Activated T-cell treated with anti-CD3 and anti-CD28 coated beads, Interleukin-2, amount 50 U/mL, for 72 hours (primary cell): ENCODE data around the gene KLK14. TPM values are rescaled to one million over a fixed set of nuclear protein-coding genes. Genes with fewer than 3 reads are reported as not detected.

Source experiments
- ATAC-seq, 2 donors: fragments of 150-1000 bp; cut with Tn5 transposase; replicated peaks in 1 of 2; 2 replicates each; pipeline ENCODE4 v1.10.0; 2021; ENCODE audit warnings: moderate library complexity in 2 of 2, mild to moderate bottlenecking in 1 of 2
- DNase-seq, 2 donors: peaks; one replicate each; pipeline ENCODE4 v3.0.0; 2021 to 2022; ENCODE audit warnings: mixed read lengths in 1 of 2
- H3K27ac Mint-ChIP-seq: one replicate; pipeline ENCODE4 v1.8.0; 2022; ENCODE audit warnings: mild to moderate bottlenecking, moderate library complexity, mixed read lengths
- H3K27me3 Mint-ChIP-seq: one replicate; pipeline ENCODE4 v1.8.0; 2022; ENCODE audit warnings: low read depth, mixed read lengths
- H3K36me3 Mint-ChIP-seq, 2 donors: one replicate each; pipeline ENCODE4 v1.8.0; 2022; ENCODE audit warnings: mixed read lengths in 2 of 2, mild to moderate bottlenecking in 1 of 2; ENCODE audit not compliant: insufficient read depth in 2 of 2
- H3K4me1 Mint-ChIP-seq: one replicate; pipeline ENCODE4 v1.8.0; 2022; ENCODE audit warnings: low read depth, mixed read lengths
- H3K4me3 Mint-ChIP-seq, 2 donors: one replicate each; pipeline ENCODE4 v1.8.0; 2022; ENCODE audit warnings: mild to moderate bottlenecking in 2 of 2, mixed read lengths in 2 of 2, moderate library complexity in 2 of 2
- H3K9me3 Mint-ChIP-seq, 2 donors: one replicate each; pipeline ENCODE4 v1.8.0; 2022; ENCODE audit warnings: mixed read lengths in 2 of 2
- total RNA-seq, 2 donors: library from RNA; stranded (reverse); gene quantifications; one replicate each; pipeline ENCODE4 v1.2.3, GENCODE V29; 2022

Gene KLK14
- total RNA-seq, 2 donors from 2014 or later: 0.69 to 1.2 TPM

DNA sequence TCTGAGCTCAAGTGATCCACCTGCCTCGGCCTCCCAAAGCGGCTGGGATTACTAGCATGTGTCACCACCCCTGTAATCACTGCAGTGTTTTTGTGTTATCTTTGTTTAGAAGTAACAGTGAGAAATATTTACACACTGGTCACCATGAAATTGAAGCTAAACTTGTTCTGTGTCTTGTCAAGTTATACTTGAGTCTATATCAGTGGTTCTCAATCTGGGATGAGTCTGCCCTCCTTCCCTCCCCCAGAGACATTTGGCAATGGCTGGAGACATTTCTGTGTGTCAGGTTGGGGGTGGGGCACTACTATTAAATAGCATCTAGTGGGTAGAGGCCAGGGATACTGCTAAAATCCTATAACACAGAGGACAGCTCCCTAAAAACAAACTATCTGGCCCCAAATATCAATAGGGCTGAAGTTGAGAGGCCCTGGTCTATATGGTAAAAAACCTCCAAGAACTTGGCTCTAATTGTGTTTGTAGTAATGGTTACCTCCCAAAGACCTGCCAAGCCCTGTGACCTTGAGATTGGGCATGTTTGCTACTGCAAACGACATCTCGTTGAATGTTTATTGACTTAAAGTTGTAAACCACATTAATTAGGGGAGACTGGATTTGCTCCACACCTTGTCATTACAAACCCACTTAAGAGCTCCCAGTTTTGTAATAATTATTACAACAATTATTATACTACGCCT is 18.6 kb upstream of the KLK14 start:
- DNase-seq (no peak), ATAC-seq (no peak)
- peaks cover 30% of the 10 kb centered on the region for H3K4me1 Mint-ChIP-seq
- no peaks in the 10 kb centered on the region for H3K27me3 Mint-ChIP-seq
- peaks cover 2 to 12% of the 10 kb centered on the region in 2 donors for H3K36me3 Mint-ChIP-seq
- no peak overlapping the region for H3K4me3 Mint-ChIP-seq
- H3K27ac Mint-ChIP-seq: no peak overlapping the region
- no peaks in the 10 kb centered on the region for H3K9me3 Mint-ChIP-seq

DNA sequence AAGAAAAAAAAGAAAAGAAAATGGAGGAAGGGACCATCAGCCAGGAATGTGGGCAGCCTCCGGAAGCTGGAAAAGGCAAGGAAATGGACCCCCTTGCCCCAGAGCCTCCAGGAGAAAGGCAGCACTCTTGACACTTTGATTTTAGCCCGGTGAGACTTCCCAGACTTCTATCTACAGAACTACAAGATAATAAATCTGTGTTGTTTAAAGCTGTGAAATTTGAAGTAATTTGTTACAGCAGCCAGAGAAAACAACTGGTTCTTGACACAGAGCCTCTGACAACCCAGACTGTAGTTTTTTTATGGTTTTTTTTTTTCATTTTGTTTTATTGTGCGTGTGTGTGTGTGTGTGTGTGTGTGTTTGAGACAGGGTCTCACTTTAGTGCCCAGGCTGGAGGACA is 17.9 kb upstream of the KLK14 start:
- ATAC-seq (no peak), DNase-seq (no peak)
- no peaks in the 10 kb centered on the region for H3K27me3 Mint-ChIP-seq
- no peak overlapping the region for H3K4me3 Mint-ChIP-seq
- H3K27ac Mint-ChIP-seq: peak overlapping the region; percentile 63
- H3K4me1 Mint-ChIP-seq: peaks cover 23% of the 10 kb centered on the region
- no peaks in the 10 kb centered on the region for H3K9me3 Mint-ChIP-seq
- H3K36me3 Mint-ChIP-seq: peaks cover 2 to 12% of the 10 kb centered on the region in 2 donors

DNA sequence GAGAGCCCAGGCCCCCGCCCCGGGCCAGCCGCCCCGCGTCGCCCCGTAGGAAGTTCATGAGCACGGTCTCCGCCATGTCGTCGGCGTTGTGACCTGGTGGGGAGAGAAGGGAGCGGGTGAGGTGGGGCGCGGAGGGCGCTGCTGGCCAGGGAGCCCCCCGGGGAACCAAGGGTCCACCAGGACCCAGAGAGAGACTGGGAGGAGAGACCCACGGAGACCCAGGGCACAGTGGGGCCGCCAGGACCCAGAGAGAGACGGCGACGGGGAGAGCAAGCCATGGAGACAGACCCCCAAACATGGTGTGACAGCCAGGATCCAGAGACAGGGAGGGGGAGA is 16.3 kb upstream of the KLK14 start:
- H3K36me3 Mint-ChIP-seq: peaks cover 2 to 10% of the 10 kb centered on the region in 2 donors
- H3K27ac Mint-ChIP-seq: no peak overlapping the region
- no peak for ATAC-seq
- H3K4me1 Mint-ChIP-seq: peaks cover 19% of the 10 kb centered on the region
- no peak for DNase-seq
- no peaks in the 10 kb centered on the region for H3K9me3 Mint-ChIP-seq
- peak overlapping the region in 1 of 2 donors; percentile 4 for H3K4me3 Mint-ChIP-seq
- no peaks in the 10 kb centered on the region for H3K27me3 Mint-ChIP-seq

DNA sequence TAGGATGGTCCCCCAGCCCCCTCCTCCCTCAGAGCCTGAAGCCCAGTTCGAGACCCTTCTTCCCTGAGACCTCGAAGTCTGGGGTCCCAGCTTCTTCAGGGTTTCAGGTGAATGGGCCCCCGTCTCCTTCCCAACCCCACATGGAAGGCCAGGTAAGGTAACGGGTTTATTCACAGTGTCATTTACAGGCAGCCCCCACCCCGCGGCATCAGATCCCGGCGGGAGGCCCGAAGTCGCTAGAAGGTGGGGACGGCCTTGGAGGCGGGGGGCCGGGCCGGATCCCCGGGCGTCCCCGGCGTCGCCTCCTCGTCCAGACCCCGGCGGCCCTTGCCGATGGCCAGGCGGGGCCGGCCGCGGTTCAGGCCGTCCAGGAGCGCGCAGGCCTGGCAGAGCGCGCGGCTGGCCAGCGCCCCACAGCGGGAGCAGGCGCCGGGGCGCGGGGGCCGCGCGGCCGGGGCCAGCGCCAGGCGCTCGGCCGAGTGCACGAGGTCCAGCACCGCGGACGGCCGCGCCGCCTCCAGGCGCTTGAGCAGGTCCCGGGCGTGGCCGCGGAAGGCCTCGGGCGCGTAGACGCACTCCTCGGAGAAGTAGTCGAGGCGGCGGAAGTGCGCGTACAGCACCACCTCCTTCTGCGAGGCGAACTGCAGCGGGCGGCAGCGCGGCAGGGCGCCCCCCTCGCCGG is 15.8 kb upstream of the KLK14 start:
- Mint-ChIP-seq H3K4me1 (peaks cover 20% of the 10 kb centered on the region), H3K36me3 (peaks cover 2 to 10% of the 10 kb centered on the region in 2 donors), H3K9me3 (no peaks in the 10 kb centered on the region), H3K27me3 (no peaks in the 10 kb centered on the region), H3K27ac (no peak overlapping the region), H3K4me3 (no peak overlapping the region)
- ATAC-seq: peak; percentile 54 to 71
- peak; percentile 25 to 27 for DNase-seq

DNA sequence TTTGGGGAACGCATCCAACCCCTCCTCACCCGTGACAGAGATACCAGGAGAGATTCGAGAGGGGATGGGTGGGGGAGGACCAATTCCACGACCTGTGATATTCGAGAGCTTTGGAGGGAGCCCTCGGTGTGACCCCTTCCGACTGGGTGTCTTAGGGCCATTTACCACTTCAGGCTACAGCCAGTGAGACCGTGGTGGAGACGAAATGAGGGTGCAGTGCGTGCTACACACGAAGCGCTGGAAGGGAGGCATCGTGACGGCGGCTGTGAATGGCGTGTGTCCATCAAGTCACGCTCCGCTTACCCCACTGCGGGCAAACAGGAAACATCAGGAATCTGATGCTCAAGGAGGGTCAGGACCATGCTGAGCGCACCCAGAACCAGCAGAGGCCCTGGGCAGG is 15.1 kb upstream of the KLK14 start:
- ATAC-seq: no peak
- Mint-ChIP-seq H3K27me3 (no peaks in the 10 kb centered on the region), H3K4me1 (peaks cover 17% of the 10 kb centered on the region), H3K4me3 (no peak overlapping the region), H3K9me3 (no peaks in the 10 kb centered on the region), H3K36me3 (peaks cover 2 to 8% of the 10 kb centered on the region in 2 donors), H3K27ac (no peak overlapping the region)
- no peak for DNase-seq

DNA sequence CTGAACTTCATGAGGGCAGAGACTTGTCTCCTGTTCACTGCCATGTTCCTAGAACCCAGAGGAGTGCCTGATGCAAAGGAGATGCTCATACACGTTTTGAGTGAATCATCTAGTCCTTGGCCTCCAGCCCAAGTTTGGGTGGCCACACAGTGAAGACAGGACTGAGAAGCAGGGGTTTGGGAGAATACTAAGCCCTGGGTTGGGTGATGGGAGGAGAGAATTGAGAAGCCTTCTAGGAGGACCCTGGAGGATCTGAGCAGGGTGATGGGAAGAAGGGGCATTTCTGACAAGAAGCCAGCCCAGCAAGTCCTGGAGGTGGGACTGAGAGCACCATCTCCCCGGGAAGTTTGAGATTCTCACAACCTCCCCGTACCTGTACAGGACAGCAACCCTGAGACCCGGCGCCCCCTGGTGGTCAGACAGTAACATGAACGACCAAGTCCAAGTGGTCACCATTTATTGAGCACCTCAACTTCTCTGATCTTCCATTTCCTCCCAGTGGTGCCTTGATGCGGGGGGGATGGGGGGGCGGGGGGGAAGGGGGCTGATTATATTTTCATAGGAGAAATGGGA is 14.6 kb upstream of the KLK14 start:
- H3K4me3 Mint-ChIP-seq: no peak overlapping the region
- peak; percentile 72 to 81 for DNase-seq
- H3K4me1 Mint-ChIP-seq: peaks cover 17% of the 10 kb centered on the region
- no peaks in the 10 kb centered on the region for H3K9me3 Mint-ChIP-seq
- peak; percentile 46 to 65 for ATAC-seq
- peak overlapping the region; percentile 20 for H3K27ac Mint-ChIP-seq
- no peaks in the 10 kb centered on the region for H3K27me3 Mint-ChIP-seq
- peaks cover 2 to 5% of the 10 kb centered on the region in 2 donors for H3K36me3 Mint-ChIP-seq

DNA sequence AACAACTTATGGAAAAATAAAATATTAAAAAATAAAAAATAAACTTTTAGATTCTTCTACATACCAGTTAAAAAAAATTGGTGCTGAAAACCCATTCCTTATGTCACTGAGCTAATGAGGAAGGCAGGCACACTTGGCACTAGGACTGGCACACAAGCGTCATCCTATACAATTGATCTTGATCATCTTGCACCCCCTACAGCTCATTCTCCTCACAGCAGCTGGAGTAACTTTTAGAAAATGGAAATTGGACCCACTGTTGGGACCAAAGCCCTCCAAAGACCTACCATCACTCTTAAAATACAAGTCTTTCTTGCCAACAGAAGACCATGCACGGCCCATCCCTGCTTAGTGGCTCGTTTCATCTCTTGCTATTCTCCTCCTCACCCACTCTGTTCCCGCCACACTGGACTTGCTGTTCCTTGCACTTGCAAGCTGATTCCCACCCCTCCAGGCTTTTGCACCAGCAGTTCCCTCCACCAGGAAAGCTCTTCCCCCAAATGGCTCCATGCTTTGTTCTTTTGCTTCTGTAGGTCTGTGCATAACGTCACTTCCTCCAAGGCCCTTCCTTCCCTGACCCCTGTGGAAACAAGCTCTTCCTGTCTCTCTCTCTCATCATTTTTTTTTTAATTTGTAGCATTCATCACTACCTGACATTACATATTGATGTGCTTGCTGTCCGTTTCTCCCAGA is 13.9 kb upstream of the KLK14 start:
- Mint-ChIP-seq H3K4me3 (no peak overlapping the region), H3K27ac (peak overlapping the region; percentile 20), H3K9me3 (no peaks in the 10 kb centered on the region), H3K27me3 (no peaks in the 10 kb centered on the region), H3K4me1 (peaks cover 17% of the 10 kb centered on the region), H3K36me3 (peaks cover 2 to 5% of the 10 kb centered on the region in 2 donors)
- no peak for ATAC-seq
- DNase-seq: no peak

DNA sequence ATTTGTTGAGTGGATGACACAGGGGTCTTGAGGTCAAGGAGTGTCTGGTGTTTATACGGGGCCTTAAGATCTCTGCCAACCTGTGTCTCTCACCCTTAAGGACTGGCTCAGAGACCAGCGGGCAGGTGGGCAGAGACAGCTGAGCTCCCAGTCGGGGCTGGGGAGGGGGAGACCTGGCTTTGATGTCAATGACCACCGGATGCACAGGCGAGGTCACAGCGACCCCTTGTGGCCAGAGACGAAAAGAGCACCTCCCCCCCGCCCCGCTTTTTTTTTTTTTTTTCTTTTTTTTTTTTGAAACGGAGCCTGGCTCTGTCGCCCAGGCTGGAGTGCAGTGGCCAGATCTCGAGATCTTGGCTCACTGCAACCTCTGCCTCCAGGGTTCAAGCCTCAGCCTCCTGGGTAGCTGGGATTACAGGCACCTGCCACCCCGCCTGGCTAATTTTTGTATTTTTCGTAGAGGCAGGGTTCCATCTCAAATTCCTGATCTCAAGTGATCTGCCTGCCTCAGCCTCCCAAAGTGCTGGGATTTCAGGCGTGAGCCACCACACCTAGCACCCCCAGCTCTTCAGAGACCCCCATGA is 12.1 kb upstream of the KLK14 start:
- DNase-seq (peak; percentile 36 to 43), ATAC-seq (no peak)
- Mint-ChIP-seq H3K9me3 (no peaks in the 10 kb centered on the region), H3K27ac (no peak overlapping the region), H3K27me3 (no peaks in the 10 kb centered on the region), H3K36me3 (peaks cover 2% of the 10 kb centered on the region in 2 donors), H3K4me1 (peaks cover 15% of the 10 kb centered on the region), H3K4me3 (no peak overlapping the region)

DNA sequence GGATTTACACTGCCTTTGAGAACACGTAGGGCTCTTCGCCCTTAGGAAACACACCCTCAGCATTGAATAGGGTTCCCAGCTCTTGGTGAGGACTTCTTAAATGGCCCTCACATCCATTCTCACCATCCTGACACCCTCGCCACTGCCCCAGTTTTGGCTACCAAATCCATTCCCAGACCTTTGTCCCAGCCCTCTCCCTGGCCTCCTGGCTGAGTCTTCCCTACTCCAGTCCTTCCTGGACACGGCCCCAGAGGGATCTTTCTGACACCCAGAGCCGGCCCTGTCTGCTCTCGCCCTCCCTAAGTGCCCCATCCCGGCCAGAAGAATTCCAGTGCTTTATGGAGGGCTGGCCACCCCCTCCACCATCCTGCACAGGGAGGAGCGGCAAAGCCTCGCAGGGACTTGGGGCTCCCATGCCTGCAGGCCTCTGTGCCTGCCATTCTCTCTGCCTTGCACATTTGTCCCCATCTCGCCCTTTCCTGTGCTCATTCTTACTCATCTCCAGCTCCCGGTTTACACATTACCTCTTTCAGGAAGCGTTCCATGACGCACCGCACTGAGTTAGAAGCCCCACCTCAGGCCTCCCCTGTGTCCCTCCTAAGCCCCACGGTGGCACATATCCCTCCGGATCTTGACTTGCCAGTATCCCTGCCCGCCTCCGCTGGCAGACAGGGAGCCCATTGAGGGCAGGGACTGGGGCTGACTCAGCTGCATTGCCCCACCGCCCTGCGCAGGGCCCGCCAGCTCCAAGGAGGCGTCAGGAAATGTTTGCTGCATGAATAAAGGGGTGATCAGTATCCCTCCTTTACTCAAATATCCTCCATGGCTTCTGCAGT is 11.0 kb upstream of the KLK14 start:
- ATAC-seq: no peak
- Mint-ChIP-seq H3K4me3 (no peak overlapping the region), H3K27ac (no peak overlapping the region), H3K36me3 (no peaks in the 10 kb centered on the region), H3K4me1 (peaks cover 11% of the 10 kb centered on the region), H3K9me3 (no peaks in the 10 kb centered on the region), H3K27me3 (no peaks in the 10 kb centered on the region)
- no peak for DNase-seq

DNA sequence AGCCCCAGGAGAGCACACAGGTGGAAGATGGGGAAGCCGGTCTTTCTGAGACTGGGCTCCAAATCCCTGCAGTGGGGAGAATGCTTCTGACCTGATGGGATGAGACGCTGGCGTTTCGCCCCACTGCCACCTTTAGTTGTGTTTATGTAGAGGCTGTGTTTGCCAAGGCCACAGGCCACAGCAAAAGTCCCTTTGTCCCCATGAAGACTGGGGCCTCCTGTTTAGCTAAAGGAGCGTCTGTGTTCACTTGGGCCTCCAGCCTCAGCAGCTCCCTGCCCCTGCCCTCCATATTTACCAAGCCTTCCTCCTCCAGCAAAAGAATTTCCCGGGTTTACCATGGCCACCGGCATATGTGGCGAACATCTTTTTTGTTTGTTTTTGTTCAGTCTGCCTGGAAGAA is 10.4 kb upstream of the KLK14 start:
- Mint-ChIP-seq H3K9me3 (no peaks in the 10 kb centered on the region), H3K36me3 (no peaks in the 10 kb centered on the region), H3K4me3 (no peak overlapping the region), H3K27ac (no peak overlapping the region), H3K27me3 (no peaks in the 10 kb centered on the region), H3K4me1 (peaks cover 11% of the 10 kb centered on the region)
- ATAC-seq: no peak
- no peak for DNase-seq

DNA sequence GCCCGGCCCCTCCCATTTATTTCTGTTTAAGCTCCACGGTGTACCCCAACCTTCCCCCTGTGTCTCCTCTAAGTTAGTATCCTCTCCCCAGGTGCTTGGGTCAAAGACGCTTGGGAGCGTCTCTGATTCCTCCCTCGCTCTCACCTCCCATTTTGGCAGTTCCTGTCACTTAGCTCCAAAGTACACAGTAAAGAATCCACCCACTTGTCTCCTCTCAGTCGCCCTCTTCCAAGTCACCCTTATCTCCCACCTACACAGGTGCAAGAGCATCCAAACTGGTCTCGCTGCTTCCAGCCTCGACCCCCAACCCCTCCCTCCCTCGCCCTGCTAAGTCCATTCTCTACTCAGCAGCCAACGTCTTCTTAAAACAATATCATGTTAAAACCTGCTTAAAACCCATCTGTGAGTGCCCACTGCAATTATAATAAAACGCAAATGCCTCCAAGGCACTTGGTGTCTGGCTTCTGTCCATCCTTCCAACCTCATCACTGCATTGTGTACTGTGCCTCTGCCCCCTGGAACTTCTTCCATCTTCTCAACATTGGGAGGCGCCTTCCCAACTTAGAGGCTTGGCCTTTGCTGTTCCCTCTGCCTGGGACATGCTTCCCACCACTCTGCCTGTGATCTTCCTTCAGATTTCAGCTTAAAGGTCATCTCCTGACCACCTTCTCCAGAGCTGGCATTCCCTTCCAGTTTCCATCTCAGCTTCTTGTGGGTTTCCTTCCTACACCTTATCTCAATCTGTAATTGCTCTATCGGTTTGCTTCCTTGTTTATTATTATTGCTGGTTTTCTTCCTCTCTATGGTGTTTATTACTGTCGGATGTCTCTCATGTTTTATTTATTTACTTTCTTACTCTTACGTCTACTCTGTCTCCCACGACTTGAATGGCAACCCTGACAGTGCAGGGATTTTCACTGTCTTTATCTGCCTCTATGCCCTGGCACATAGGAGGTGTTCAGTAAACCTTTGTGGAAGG is 9.5 kb upstream of the KLK14 start:
- H3K4me3 Mint-ChIP-seq: no peak overlapping the region
- H3K4me1 Mint-ChIP-seq: peaks cover 10% of the 10 kb centered on the region
- no peaks in the 10 kb centered on the region for H3K9me3 Mint-ChIP-seq
- ATAC-seq: no peak
- no peaks in the 10 kb centered on the region for H3K27me3 Mint-ChIP-seq
- H3K36me3 Mint-ChIP-seq: no peaks in the 10 kb centered on the region
- DNase-seq: no peak
- no peak overlapping the region for H3K27ac Mint-ChIP-seq
